Stimulated activated CD8-positive, alpha-beta memory T cell treated with anti-CD3 and anti-CD28 coated beads, Interleukin-12 subunit alpha, Interleukin-12 subunit beta, amount 100 ng/mL, for 4 hours (primary cell): Measurements from ENCODE around the gene ADAR.
"Not testable (repeated sequence)": the region's sequence is repeated elsewhere in the genome, so short reads cannot be mapped to it uniquely, and the experiment has no call there.

ENCODE experiments used
- DNase-seq: peaks from one replicate; pipeline ENCODE4 v3.0.0-alpha.2; 2020; ENCODE audit warnings: low read depth

ADAR gene, protein sequence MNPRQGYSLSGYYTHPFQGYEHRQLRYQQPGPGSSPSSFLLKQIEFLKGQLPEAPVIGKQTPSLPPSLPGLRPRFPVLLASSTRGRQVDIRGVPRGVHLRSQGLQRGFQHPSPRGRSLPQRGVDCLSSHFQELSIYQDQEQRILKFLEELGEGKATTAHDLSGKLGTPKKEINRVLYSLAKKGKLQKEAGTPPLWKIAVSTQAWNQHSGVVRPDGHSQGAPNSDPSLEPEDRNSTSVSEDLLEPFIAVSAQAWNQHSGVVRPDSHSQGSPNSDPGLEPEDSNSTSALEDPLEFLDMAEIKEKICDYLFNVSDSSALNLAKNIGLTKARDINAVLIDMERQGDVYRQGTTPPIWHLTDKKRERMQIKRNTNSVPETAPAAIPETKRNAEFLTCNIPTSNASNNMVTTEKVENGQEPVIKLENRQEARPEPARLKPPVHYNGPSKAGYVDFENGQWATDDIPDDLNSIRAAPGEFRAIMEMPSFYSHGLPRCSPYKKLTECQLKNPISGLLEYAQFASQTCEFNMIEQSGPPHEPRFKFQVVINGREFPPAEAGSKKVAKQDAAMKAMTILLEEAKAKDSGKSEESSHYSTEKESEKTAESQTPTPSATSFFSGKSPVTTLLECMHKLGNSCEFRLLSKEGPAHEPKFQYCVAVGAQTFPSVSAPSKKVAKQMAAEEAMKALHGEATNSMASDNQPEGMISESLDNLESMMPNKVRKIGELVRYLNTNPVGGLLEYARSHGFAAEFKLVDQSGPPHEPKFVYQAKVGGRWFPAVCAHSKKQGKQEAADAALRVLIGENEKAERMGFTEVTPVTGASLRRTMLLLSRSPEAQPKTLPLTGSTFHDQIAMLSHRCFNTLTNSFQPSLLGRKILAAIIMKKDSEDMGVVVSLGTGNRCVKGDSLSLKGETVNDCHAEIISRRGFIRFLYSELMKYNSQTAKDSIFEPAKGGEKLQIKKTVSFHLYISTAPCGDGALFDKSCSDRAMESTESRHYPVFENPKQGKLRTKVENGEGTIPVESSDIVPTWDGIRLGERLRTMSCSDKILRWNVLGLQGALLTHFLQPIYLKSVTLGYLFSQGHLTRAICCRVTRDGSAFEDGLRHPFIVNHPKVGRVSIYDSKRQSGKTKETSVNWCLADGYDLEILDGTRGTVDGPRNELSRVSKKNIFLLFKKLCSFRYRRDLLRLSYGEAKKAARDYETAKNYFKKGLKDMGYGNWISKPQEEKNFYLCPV

DNA sequence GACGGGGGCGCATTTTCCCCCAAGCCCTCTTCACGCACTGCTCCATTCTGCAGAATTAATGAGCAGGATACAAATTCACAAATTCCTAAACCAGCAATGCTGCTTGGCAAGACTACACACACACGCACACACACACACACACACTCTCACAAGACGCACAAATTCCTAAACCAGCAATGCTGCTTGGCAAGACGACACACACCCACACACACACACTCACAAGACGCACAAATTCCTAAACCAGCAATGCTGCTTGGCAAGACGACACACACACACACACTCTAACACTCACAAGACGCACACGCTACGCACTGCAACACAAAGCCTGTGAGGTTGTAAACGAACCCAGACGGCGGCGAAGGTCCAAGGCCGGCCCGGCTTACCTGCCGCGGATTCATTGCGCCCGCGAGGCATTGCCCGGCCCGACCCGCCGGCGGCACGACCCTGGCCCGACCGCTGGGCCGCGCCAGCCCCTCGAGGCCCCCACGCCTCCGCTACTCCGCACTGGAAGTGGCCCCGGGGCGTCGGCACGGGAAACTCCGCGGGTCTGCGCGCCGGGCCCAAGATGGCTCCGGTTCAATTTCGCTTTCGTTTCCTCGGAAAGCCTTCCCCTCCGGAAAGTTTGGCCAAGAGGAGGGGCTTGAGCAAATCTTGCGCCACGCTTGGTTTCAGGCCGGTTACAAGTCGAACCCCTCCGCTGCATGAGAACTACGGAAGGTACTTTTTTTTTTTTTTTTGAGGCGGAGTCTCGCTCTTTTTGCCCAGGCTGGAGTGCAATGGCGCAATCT is at the start of gene ADAR:
ADAR (minus strand) TSS at position 578 of the 788 bp plus-strand sequence; CDS start at position 398, 180 bp downstream.
- DNase-seq: peak; percentile 82

GRCh38 chr1:154657556-154657955 is 49.6 kb upstream of the ADAR start:
- no peak for DNase-seq

DNA sequence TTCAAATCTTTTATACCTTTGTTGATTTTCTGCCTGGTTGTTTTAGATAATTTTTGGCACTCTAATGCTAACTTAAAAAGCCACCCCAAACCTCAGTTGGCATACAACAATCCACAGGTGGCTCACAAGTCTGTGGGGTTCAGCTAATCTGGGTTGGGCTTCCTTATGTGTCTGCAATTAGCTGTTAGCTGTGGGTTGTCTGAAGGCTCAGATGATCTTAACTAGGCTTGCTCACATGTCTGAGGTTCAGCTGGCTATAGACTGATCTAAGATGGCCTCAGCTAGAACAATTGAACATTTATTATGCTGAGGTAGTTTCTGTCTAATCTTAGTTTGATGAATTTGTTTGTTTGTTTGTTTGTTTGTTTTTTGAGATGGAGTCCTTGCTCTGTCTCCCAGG is 44.9 kb upstream of the ADAR start:
- no peak for DNase-seq

DNA sequence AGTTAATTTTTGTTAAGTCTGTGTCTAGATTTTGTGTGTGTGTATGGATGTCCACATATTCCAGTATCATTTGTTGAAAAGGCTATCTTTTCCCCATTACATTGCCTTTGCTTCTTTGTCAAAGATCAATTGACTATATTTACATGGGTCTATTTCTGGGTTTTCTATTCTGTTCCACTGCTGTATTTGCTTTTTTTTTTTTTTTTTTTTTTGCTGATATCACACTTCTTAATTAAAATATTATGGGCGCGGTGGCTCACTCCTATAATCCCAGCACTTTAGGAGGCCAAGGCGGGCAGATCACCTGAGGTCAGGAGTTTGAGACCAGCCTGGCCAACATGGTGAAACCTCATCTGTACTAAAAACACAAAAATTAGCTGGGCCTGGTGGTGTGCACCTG is 36.7 kb upstream of the ADAR start:
- DNase-seq: not testable (repeated sequence)

DNA sequence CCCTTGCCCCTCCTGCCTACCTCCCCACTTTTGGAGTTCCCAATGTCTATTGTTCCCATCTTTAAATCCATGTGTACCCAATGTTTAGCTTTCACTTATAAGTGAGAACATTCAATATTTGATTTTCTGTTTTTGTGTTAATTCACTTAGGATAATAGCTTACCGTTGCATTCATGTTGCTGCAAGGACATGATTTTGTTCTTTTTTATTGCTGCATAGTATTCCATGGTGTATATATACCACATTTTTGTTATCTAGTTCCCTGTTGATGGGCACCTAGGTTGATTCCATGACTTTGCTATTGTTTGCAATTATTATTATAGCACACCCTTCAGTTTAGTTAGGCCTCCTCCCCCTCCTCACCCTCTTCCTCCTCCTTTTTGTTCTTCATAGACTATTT is 33.5 kb upstream of the ADAR start:
- no peak for DNase-seq

- no peak for DNase-seq
These were observed 31.9 kb upstream of the ADAR start for GRCh38 chr1:154639876-154640275.

DNA sequence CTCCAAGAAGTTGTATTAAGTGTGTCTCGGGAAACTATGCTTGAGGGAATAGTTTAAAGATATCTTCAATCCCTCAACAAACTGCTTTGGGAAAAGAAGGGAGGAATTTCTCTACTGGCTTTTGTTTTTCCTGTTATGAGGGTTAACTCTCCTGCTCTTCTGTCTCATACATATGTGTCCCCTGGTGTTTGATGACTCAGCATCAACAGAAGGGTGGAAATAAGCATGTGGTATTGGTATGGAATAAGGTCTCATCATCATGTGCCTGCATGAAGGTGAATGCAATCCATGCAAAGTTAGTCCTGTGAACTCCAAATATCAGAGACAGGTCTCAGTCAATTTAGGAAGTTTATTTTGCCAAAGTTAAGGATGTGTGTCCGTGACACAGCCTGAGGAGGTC is 27.2 kb upstream of the ADAR start:
- DNase-seq: no peak

GRCh38 chr1:154629675-154630073 is 21.7 kb upstream of the ADAR start:
- no peak for DNase-seq

DNA sequence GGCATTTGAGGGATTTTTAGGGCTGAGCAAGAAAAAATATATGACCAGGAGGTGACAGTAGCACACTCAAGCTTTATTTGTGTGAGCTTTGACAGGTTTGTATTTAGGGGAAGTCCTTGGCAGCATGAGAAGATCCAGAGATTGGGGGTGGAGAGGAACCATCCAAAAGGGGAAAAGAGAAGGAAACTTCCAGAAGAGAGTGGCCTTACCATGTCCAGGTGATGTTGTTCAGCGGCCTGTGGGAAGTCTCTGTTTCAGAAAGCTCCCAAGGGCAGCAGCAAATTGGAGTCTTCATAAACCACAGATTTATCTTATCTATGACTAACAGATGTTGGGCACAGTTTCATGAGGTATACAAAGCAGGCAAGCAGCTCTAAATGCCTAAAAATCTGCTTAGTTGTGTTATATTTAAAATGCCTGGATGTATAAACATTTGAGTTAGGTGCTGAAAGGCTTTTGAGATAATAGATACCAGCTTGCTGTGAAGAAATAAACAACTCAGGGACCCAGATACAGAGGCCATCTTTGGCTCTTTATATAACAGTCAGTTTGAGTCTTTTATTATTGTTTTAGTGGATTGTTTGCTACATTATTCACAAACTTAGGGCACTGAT is 21.2 kb upstream of the ADAR start:
- DNase-seq: no peak

- DNase-seq: no peak
These were observed 20.1 kb upstream of the ADAR start for GRCh38 chr1:154628121-154628405.

GRCh38 chr1:154627257-154628120 is 19.5 kb upstream of the ADAR start:
- peak; percentile 82 for DNase-seq

- no peak for DNase-seq
These were observed 18.7 kb upstream of the ADAR start for GRCh38 chr1:154626456-154627256.

GRCh38 chr1:154624746-154625643 is 17.0 kb upstream of the ADAR start:
- DNase-seq: no peak

DNA sequence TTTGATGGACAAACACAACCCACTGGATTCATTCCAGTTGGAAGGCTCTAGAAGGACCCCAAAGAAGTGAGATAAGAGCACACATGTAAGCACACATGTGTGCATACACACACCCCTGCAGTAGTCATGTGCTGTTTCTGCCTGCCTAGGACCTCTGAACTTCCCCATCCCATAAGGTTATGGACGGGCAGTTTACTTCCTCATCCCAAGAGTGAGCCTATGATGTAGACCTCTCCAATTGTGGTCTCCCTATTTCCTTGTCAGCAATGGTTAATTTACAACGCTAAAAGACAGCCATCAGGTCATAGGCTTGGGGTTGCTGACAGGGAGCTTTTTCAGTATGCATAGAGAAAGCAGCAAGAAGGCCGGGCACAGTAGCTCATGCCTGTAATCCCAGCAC is 15.4 kb upstream of the ADAR start:
- DNase-seq: no peak

DNA sequence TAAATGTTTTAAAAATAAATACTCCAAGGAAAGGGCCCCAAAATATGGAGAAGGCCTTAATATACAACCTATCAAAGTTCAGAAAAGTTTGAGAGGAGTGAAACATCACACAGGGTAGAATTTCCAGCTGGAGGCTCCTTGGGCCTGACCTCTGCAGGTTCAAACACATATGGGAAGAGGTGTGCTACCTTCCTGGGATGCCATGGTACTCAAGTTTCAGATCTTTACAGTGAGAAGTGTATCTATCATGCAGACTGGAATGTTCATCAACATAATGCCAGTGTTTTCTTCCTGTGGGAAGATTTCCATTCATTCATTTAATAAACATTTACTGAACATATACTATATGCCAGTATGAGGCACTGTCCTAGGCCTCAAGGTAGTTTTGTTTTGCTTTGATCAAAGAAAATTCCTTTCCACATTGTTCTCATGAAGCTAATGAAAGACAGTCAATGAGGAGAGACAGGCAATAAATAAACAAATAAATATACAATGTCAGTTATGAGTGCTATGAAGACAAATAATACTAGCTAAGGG is 14.6 kb upstream of the ADAR start:
- DNase-seq: no peak

- no peak for DNase-seq
These were observed 13.9 kb upstream of the ADAR start for GRCh38 chr1:154621875-154622274.

DNA sequence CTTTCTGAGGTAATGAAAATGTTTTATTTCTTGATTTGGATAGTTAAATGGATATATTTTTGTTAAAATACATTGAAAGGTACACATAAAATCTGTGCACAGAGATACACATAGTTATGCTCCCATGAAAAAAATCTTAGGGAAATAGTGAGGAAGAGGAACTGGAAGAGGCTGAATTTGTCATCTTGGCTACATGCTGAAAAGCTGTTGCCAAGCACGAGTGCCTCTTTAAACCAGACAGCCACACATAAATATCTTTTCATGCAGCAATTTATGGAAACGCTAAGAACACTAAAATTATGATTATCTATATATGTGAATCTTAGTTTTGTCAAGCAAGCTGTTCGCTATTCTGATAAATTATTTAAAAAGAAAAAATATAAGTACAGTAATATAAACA is 12.8 kb upstream of the ADAR start:
- no peak for DNase-seq
